ENCODE measurements around the gene ANKRD24. TPM values are rescaled to one million over a fixed set of nuclear protein-coding genes. Genes with fewer than 3 reads are reported as not detected.

ANKRD24 gene
- total RNA-seq, 6 experiments from 2014 or later = 0.11 to 0.81 (median 0.54) TPM

- Mint-ChIP-seq H3K9me3 (no peaks in the 10 kb centered on the region), H3K27me3 (ENCODE audit: insufficient read depth) (no peaks in the 10 kb centered on the region; the same call in 1 of the 2 replicates), H3K36me3 (ENCODE audit: low read depth) (peaks cover 17% of the 10 kb centered on the region), H3K4me1 (ENCODE audit: low read depth) (no peaks in the 10 kb centered on the region), H3K4me3 (no peak overlapping the region), H3K27ac (no peak overlapping the region)
- TF ChIP-seq CTCF (IDR thresholded peaks at IDR 0.05) = no peak
- DNase-seq = no peak
Observed at GRCh38 chr19:4260613-4261191, 78.2 kb downstream of the ANKRD24 start.

GRCh38 chr19:4264812-4265211 is 82.3 kb downstream of the ANKRD24 start:
- Mint-ChIP-seq H3K36me3 (ENCODE audit: low read depth) (peaks cover 14% of the 10 kb centered on the region), H3K4me1 (ENCODE audit: low read depth) (no peaks in the 10 kb centered on the region), H3K27me3 (ENCODE audit: insufficient read depth) (peaks cover 3% of the 10 kb centered on the region; the same call in 1 of the 2 replicates), H3K4me3 (no peak overlapping the region), H3K27ac (no peak overlapping the region; the same call in 1 of the 2 replicates), H3K9me3 (no peaks in the 10 kb centered on the region)
- no peak for TF ChIP-seq CTCF (IDR thresholded peaks at IDR 0.05)
- no peak for DNase-seq

GRCh38 chr19:4266253-4267000 is 83.9 kb downstream of the ANKRD24 start:
- H3K4me3 Mint-ChIP-seq = no peak overlapping the region
- peaks cover 11% of the 10 kb centered on the region for H3K36me3 Mint-ChIP-seq (ENCODE audit: low read depth)
- peaks cover 3% of the 10 kb centered on the region; the same call in 1 of the 2 replicates for H3K27me3 Mint-ChIP-seq (ENCODE audit: insufficient read depth)
- no peaks in the 10 kb centered on the region for H3K4me1 Mint-ChIP-seq (ENCODE audit: low read depth)
- H3K27ac Mint-ChIP-seq = no peak overlapping the region
- DNase-seq = no peak
- no peak for TF ChIP-seq CTCF (IDR thresholded peaks at IDR 0.05)
- H3K9me3 Mint-ChIP-seq = no peaks in the 10 kb centered on the region

GRCh38 chr19:4267101-4267900 is 84.8 kb downstream of the ANKRD24 start:
- Mint-ChIP-seq H3K27me3 (ENCODE audit: insufficient read depth) (peaks cover 3% of the 10 kb centered on the region; the same call in 1 of the 2 replicates), H3K36me3 (ENCODE audit: low read depth) (peaks cover 15% of the 10 kb centered on the region), H3K9me3 (no peaks in the 10 kb centered on the region), H3K4me3 (no peak overlapping the region), H3K27ac (peak overlapping the region; percentile 32; the same call in 1 of the 2 replicates), H3K4me1 (ENCODE audit: low read depth) (no peaks in the 10 kb centered on the region)
- peak; percentile 83 for TF ChIP-seq CTCF (IDR thresholded peaks at IDR 0.05)
- peak; percentile 52 for DNase-seq

- no peak for DNase-seq
- peak; percentile 25; the same call in 1 of the 2 replicates for TF ChIP-seq CTCF (IDR thresholded peaks at IDR 0.05)
- Mint-ChIP-seq H3K27me3 (ENCODE audit: insufficient read depth) (peaks cover 3% of the 10 kb centered on the region; the same call in 1 of the 2 replicates), H3K36me3 (ENCODE audit: low read depth) (peaks cover 15% of the 10 kb centered on the region), H3K9me3 (no peaks in the 10 kb centered on the region), H3K4me1 (ENCODE audit: low read depth) (no peaks in the 10 kb centered on the region), H3K27ac (no peak overlapping the region), H3K4me3 (no peak overlapping the region)
Observed at GRCh38 chr19:4267901-4268815, 85.7 kb downstream of the ANKRD24 start.

All from HFFc6 (cell line).